Endodermal cell (in vitro differentiated cells): ENCODE measurements around the gene TUFM. TPM values are rescaled to one million over a fixed set of nuclear protein-coding genes. Genes with fewer than 3 reads are reported as not detected.

ENCODE experiments used
- DNase-seq: peaks from one replicate; pipeline ENCODE4 v3.0.0-alpha.2; 2017
- H3K27ac ChIP-seq: 2 replicates; pipeline ENCODE4 v1.5.1; 2013; ENCODE audit warnings: mild to moderate bottlenecking, low read depth, low read length, moderate library complexity
- H3K27me3 ChIP-seq: 2 replicates; pipeline ENCODE4 v1.6.1; 2013; ENCODE audit warnings: mild to moderate bottlenecking, low read length, moderate library complexity; ENCODE audit not compliant: insufficient read depth, control insufficient read depth, poor library complexity, severe bottlenecking
- H3K36me3 ChIP-seq: 2 replicates; pipeline ENCODE4 v1.7.0; 2013; ENCODE audit warnings: mild to moderate bottlenecking, low read length, moderate library complexity; ENCODE audit not compliant: control insufficient read depth, insufficient read depth
- H3K4me1 ChIP-seq: one replicate; pipeline ENCODE4 v1.7.0; 2013; ENCODE audit warnings: low read length; ENCODE audit not compliant: control insufficient read depth, insufficient read depth
- H3K4me3 ChIP-seq: 2 replicates; pipeline ENCODE4 v1.5.1; 2013; ENCODE audit warnings: mild to moderate bottlenecking, low read length, moderate library complexity
- H3K9ac ChIP-seq: 2 replicates; pipeline ENCODE4 v1.6.1; 2013; ENCODE audit warnings: mild to moderate bottlenecking, low read length, moderate library complexity; ENCODE audit not compliant: poor library complexity, severe bottlenecking; ENCODE audit errors: extremely low read depth
- H3K9me3 ChIP-seq: 2 replicates; pipeline ENCODE4 v1.6.1; 2013; ENCODE audit warnings: mild to moderate bottlenecking, low read length, moderate library complexity; ENCODE audit not compliant: control insufficient read depth
- H3K27ac Mint-ChIP-seq: 2 replicates; pipeline ENCODE4 v1.8.0; 2020; ENCODE audit warnings: mixed read lengths
- H3K27me3 Mint-ChIP-seq: 2 replicates; pipeline ENCODE4 v1.8.0; 2021; ENCODE audit warnings: mild to moderate bottlenecking, mixed read lengths; ENCODE audit not compliant: insufficient read depth
- H3K36me3 Mint-ChIP-seq: 2 replicates; pipeline ENCODE4 v1.8.0; 2020; ENCODE audit warnings: low read depth, mixed read lengths
- H3K4me1 Mint-ChIP-seq: 2 replicates; pipeline ENCODE4 v1.8.0; 2020; ENCODE audit warnings: mixed read lengths
- H3K4me3 Mint-ChIP-seq: 2 replicates; pipeline ENCODE4 v1.8.0; 2020; ENCODE audit warnings: mild to moderate bottlenecking, moderate library complexity, mixed read lengths
- H3K9me3 Mint-ChIP-seq: 2 replicates; pipeline ENCODE4 v1.8.0; 2020; ENCODE audit warnings: mild to moderate bottlenecking, mixed read lengths
- CTCF ChIP-seq: fragments of 200-600 bp; sonication (generic); conservative IDR thresholded peaks from 2 replicates; pipeline ENCODE4 v1.5.0; 2021; ENCODE audit warnings: antibody characterized with exemption, mild to moderate bottlenecking
- WGBS, 2 experiments: methylation state at CpG; one replicate each; pipeline versions ENCODE4 v1.1.5 to v1.1.7; 2013; ENCODE audit warnings: missing lambda C conversion rate in 2 of 2, mixed read lengths in 1 of 2; ENCODE audit not compliant: insufficient coverage in 1 of 2, insufficient read length in 1 of 2; 5-methylcytosine and 5-hydroxymethylcytosine counted together
- total RNA-seq, 2 donors: library from RNA; stranded (reverse); fragmentation: NEBNext Ultra II Directional in 1 of 2; extraction: Animal tissue kit (Norgen Biotek cat#: 25700) in 1 of 2; gene quantifications; 2 replicates in 1 of 2; 3 replicates in 1 of 2; pipeline ENCODE4 v1.2.1, GENCODE V29; 2021

The TUFM gene
- total RNA-seq, 2 donors from 2014 or later, result 158 to 165 TPM

DNA sequence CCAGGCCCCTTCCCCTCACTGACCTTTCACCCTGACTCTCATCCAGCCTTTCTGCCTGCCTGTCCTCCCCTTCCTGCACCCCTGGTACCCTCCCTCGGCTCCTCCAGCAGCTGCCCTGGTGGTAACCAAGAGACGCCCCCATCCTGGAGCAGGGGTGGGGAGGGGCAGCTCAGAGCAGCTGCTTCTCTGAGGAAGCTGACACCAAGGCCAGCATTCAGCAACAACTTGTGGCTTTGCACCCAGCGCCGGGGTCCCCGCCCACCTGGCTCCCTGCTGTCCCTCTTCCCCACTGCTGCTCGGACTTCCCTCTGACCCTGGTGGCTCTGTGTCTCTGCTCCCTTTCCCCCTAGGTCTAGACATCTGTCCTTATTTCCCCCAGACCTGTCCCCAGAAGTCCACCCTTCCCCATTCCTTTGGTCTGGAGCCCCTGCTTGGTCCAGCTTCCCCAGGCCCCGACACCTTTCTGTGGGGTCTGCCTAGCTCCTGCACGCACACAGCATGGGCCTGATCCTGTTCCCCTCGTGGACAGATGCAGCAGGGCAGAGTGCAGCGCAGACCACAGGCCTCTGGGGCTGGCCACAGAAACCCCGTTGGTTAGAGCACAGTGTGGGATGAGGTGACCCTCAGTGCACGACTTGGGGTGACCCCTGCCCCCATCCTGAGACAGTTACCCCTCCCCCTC, 31.0 kb upstream of the TUFM start:
- Histone ChIP-seq H3K36me3 (peaks cover 12% of the 10 kb centered on the region), H3K27ac (peak overlapping the region; percentile 38), H3K9ac (no peak overlapping the region), H3K27me3 (peaks cover 13% of the 10 kb centered on the region), H3K4me1 (peaks cover 3% of the 10 kb centered on the region), H3K9me3 (no peaks in the 10 kb centered on the region), H3K4me3 (no peak overlapping the region)
- Mint-ChIP-seq H3K9me3 (no peaks in the 10 kb centered on the region), H3K4me3 (no peak overlapping the region), H3K4me1 (peaks cover 10% of the 10 kb centered on the region), H3K27ac (no peak overlapping the region), H3K27me3 (peaks cover 18% of the 10 kb centered on the region), H3K36me3 (peaks cover 19% of the 10 kb centered on the region)
- WGBS, 2 experiments, result 68 to 72% methylated on average over 7 to 12 of the region's 12 CpGs
- peak; percentile 13 for TF ChIP-seq CTCF
- no peak for DNase-seq

DNA sequence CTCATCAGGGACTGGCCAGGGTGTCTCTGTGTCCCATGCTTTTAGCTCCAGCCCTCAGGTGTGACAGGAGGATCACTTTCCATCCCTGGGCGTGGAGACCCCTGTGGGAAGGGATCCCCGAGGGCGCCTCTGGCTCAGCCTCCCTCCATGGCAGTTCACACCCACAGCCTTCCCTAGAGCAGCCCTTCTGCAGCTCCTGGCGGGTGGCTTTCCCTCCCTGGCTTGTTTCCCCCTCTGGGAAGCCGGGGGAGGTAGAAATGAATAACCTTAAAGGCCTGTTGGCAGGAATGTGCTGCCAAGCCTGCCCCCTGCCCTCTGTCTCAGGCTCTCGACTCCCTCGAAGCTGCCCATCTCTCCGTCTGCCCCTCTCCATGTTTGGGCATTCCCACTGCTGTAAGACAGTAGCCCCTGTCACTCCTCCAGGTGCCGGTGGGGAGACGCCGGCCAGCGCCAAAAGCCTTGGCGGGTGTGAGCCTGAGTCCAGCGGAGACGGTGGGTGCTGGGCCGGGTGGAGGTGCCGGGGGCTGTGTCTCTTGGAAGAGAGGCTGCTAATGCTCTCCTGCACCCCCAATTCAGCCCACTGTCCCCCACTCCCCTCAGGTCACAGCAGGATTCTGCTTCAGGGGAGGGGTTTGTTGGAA, 30.0 kb upstream of the TUFM start:
- peaks cover 3% of the 10 kb centered on the region for H3K4me1 ChIP-seq
- no peak overlapping the region for H3K9ac ChIP-seq
- no peak for DNase-seq
- H3K27ac ChIP-seq, result peak overlapping the region; percentile 44
- Mint-ChIP-seq H3K27ac (no peak overlapping the region), H3K9me3 (no peaks in the 10 kb centered on the region), H3K4me1 (peaks cover 10% of the 10 kb centered on the region), H3K27me3 (peaks cover 11% of the 10 kb centered on the region), H3K36me3 (peaks cover 19% of the 10 kb centered on the region), H3K4me3 (no peak overlapping the region)
- no peaks in the 10 kb centered on the region for H3K9me3 ChIP-seq
- no peak for TF ChIP-seq CTCF
- peaks cover 15% of the 10 kb centered on the region for H3K36me3 ChIP-seq
- H3K4me3 ChIP-seq, result no peak overlapping the region
- H3K27me3 ChIP-seq, result peaks cover 9% of the 10 kb centered on the region
- WGBS, 2 experiments, result 79 to 89% methylated on average over 5 to 17 of the region's 17 CpGs

DNA sequence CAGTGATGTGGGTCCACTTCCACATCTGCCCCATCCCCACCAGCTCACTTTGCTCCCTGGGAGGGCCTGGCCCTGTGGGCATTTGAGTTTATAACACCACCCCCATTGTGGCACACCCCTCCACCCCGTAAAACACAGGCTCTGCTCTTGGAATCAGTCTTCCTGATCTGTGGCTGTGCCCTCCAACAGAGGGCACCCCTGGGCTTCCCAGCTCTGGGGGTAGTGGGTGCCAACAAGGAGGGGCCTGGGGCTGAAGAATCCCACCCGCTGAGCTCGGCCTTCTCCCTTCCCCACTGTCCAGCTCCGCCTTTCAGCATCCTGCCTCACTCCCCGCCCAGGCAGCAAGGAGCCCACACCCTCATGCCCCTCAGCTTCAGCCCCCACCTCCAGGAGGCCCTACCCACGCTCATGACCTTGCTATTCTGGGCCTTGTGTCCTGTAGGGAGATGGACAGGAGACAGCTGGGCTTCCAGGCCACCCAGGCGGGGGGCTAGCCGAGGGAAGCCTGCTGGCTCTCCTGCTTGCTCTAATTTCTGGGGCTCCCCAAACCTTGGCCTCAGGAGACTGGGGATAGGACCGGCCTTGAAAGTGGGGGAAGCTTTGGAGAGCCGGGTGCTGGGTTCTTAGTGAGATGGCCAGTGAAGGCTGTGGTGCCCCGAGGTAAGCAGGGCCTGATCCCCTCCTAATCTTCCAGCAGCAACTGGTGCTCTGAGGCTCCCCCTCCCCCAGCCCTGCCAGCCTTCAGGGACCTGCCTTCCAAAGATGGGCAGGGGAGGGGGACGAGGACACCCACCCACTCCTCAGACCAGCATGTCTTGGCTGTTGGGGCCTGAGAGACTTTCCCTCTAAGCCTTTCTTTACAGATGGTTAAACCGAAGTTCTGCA, 29.2 kb upstream of the TUFM start:
- Mint-ChIP-seq H3K27ac (no peak overlapping the region), H3K4me1 (peaks cover 10% of the 10 kb centered on the region), H3K27me3 (peaks cover 3% of the 10 kb centered on the region), H3K4me3 (no peak overlapping the region), H3K9me3 (no peaks in the 10 kb centered on the region), H3K36me3 (peaks cover 22% of the 10 kb centered on the region)
- no peak for DNase-seq
- 78 to 86% methylated on average over 3 to 13 of the region's 13 CpGs for WGBS, 2 experiments
- no peak for TF ChIP-seq CTCF
- peaks cover 1% of the 10 kb centered on the region for H3K27me3 ChIP-seq
- no peaks in the 10 kb centered on the region for H3K9me3 ChIP-seq
- H3K4me3 ChIP-seq, result no peak overlapping the region
- peaks cover 16% of the 10 kb centered on the region for H3K36me3 ChIP-seq
- peaks cover 3% of the 10 kb centered on the region for H3K4me1 ChIP-seq
- H3K27ac ChIP-seq, result peak overlapping the region; percentile 44
- H3K9ac ChIP-seq, result no peak overlapping the region
